Epithelial cell of proximal tubule (primary cell): ENCODE measurements around the gene METRN. TPM values are rescaled to one million over a fixed set of nuclear protein-coding genes. Genes with fewer than 3 reads are reported as not detected.
"Not testable (repeated sequence)": the region's sequence is repeated elsewhere in the genome, so short reads cannot be mapped to it uniquely, and the experiment has no call there.

Experiments
- DNase-seq: peaks from one replicate; pipeline ENCODE4 v3.0.0-alpha.2; 2011; ENCODE audit warnings: low read depth
- H3K4me3 ChIP-seq: 2 replicates; pipeline ENCODE4 v1.5.1; 2011; ENCODE audit warnings: low read depth, mild to moderate bottlenecking, low read length
- CTCF ChIP-seq: conservative IDR thresholded peaks from 2 replicates; pipeline ENCODE4 v1.5.1; 2012; ENCODE audit warnings: low read depth, mild to moderate bottlenecking, low read length
- total RNA-seq: library from RNA; depleted of rRNA; stranded (reverse); fragments of >200 nt; gene quantifications from 2 replicates; pipeline ENCODE4 v1.2.3, GENCODE V29; 2015

Gene METRN
- total RNA-seq, 1 donor from 2014 or later: 183 TPM

- no peak for TF ChIP-seq CTCF
- no peak overlapping the region for H3K4me3 ChIP-seq
- no peak for DNase-seq
Measured at GRCh38 chr16:735982-736453, 21.1 kb downstream of the METRN start.

DNA sequence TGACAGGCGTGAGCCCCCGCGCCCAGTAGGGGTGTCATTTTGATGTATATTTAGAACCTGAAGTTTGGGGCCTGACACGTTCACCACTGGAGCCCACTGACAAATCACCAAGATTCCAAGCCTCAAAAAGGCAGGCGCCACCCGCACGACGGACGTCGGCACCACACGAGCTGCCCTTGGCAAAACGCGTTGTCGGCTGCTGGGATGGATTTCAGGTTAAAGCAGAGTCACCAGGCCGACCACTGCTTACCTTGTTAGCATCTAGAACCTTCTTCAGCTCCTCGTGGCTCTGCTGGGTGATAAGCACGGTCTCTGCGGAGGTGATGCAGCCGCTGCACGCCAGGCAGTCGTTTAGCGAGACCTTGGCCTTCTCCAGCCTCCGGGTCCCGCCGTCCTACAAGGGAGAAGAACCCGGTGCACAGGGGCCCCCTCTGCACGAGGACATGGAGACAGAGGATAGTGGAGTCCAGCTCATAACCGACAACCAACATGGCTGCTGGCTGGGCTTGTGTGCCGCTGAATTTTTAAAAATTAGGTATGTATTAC is 22.1 kb downstream of the METRN start:
- H3K4me3 ChIP-seq: no peak overlapping the region
- DNase-seq: no peak
- no peak for TF ChIP-seq CTCF

DNA sequence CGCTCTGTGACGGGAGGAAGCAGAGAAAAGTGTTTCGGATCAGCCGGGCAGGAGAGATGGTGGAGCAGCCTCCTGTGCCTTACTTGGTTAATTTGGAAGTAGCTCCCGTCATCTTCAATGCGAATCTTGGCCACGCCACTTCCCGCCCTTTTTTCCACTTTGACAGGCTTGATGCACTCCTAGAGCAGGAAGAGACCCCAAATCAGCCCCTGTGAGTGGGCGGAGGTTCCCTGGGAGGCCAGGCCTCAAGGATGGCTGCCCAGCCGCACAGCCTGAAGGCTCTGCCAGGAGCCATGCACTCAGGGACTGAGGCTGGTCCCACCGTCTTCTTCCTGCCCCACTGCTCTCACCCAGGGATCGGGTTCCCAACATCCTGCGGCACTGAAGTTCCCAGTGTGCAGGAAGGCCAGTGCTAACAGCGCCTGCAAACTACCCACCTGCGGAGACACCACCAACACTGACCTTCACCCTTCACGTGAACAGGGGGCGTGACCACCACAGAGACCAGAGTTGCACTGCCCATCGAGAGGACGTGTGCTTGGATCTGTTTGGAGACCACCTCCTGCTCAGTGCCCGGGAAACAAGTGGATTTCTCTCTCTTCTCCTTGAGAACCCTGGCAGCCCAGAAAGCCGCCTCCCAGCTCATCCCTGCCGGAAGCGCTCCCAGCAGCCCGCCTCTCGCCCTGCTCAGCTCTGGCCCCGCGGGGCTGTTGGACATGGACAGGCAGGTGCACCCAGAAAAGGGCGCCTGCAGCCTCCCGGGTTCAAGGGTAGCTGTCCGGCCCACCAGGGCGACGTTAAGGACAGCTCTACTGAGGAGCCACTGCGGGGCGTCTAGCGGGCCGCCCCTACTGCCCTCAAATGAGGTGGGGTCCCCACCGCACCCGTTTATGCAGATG is 24.9 kb downstream of the METRN start:
- no peak for TF ChIP-seq CTCF
- DNase-seq: no peak
- H3K4me3 ChIP-seq: peak overlapping the region; percentile 72

- TF ChIP-seq CTCF: no peak
- no peak for DNase-seq
- peak overlapping the region; percentile 72 for H3K4me3 ChIP-seq
Measured at GRCh38 chr16:740459-740763, 25.5 kb downstream of the METRN start.

DNA sequence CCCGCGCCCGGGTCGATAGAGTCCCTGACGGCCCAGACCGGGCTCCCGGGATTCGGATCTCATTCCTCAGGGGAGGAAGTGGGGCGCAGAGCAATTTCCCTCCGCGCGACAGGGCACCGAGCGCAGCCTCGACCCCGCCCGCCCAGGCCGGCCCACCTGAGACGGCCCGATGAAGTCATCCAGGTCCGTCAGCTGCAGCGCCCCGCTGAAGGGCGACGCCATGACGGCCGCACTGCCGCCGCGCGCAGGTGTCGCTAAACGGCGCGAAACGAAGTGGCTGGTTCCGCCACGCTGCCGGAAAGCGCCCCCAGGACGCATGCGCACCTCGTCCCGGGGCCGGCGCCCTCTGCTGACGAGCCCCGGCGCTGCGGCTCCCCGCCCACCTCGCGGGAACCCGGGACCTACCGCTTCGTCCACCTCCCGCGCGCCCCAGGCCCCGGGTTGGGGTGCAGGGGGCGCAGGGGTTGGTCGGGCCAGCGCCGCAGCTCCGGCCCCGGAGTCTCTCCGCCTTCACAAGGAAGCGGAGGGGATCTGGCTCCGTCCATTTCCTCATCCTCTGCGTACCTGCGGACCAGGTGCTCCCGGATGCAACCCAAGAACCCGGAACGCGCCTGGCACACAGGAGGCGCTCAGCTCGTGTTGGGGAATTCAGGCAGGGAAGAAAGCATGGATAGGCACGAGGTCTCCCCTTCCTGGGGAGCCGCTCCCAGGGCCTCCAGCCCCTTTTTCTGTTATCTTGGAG is 26.0 kb downstream of the METRN start, which contains the start of gene CIAO3:
Gene CIAO3 (minus strand): TSS at position 234 of the 742 bp plus-strand sequence. CDS start 12 bp downstream, at position 222.
- DNase-seq: no peak
- H3K4me3 ChIP-seq: peak within 1 kb of the TSS; percentile 72
- TF ChIP-seq CTCF: peak; percentile 65

DNA sequence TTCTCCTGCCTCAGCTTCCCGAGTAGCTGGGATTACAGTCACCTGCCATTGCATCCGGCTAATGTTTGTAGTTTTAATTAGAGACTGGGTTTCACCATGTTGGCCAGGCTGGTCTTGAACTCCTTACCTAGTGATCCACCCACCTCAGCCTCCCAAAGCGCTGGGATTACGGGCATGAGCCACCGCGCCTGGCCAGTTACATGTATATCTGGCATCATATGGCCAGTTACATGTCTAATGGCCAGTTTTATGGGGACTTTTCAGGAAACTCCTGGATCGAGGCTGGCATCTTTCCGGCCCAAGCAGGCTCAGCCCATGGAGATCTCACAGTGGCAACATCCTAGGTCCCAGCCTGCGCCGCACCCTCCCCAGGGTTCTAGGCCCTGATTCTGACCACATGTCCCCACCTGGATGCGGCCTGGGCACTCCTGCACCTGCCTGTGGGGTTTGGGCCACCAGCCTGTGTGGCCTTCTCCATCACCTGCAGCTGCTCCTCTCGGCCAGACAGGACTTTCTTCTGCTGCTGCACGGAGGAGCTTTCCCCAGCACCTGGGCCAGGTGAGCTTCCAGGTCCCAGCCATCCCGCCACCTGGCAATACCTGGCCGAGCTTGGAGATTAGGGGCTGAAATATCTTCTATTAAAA is 27.2 kb downstream of the METRN start:
- no peak for TF ChIP-seq CTCF
- DNase-seq: no peak
- H3K4me3 ChIP-seq: no peak overlapping the region

- H3K4me3 ChIP-seq, DNase-seq: not testable (repeated sequence)
Measured at GRCh38 chr16:742894-743293, 28.0 kb downstream of the METRN start.
